Activated naive CD8-positive, alpha-beta T cell treated with anti-CD3 and anti-CD28 coated beads for 36 hours (primary cell): ENCODE measurements around the gene EXO5. TPM values are rescaled to one million over a fixed set of nuclear protein-coding genes. Genes with fewer than 3 reads are reported as not detected.
A peak's percentile ranks its signal among the peaks of the same experiment; 100 is the strongest.
"Not testable (repeated sequence)": the region's sequence is repeated elsewhere in the genome, so short reads cannot be mapped to it uniquely, and the experiment has no call there.

ENCODE experiments used
- DNase-seq: peaks from one replicate; pipeline ENCODE4 v3.0.0; 2021
- H3K27ac Mint-ChIP-seq: one replicate; pipeline ENCODE4 v1.8.0; 2022; ENCODE audit warnings: mild to moderate bottlenecking, moderate library complexity, mixed read lengths
- H3K27me3 Mint-ChIP-seq: one replicate; pipeline ENCODE4 v1.8.0; 2022; ENCODE audit warnings: mild to moderate bottlenecking, mixed read lengths
- H3K36me3 Mint-ChIP-seq: one replicate; pipeline ENCODE4 v1.8.0; 2021; ENCODE audit warnings: mild to moderate bottlenecking, mixed read lengths
- H3K4me1 Mint-ChIP-seq: one replicate; pipeline ENCODE4 v1.8.0; 2021; ENCODE audit warnings: mixed read lengths
- H3K4me3 Mint-ChIP-seq: one replicate; pipeline ENCODE4 v1.8.0; 2022; ENCODE audit warnings: mild to moderate bottlenecking, moderate library complexity, mixed read lengths
- H3K9me3 Mint-ChIP-seq: one replicate; pipeline ENCODE4 v1.8.0; 2022; ENCODE audit warnings: mixed read lengths
- total RNA-seq, 2 experiments: library from RNA; stranded (reverse); gene quantifications; one replicate each; pipeline ENCODE4 v1.2.3, GENCODE V29; 2021

Gene EXO5
- total RNA-seq, 2 experiments from 2014 or later = 14.7 to 15.6 TPM

GRCh38 chr1:40532062-40532389 lies 23.5 kb downstream of the EXO5 start:
- Mint-ChIP-seq H3K27ac (peak overlapping the region; percentile 93), H3K36me3 (peaks cover 20% of the 10 kb centered on the region), H3K27me3 (peaks cover 7% of the 10 kb centered on the region), H3K4me3 (peak overlapping the region; percentile 99), H3K4me1 (peaks cover 17% of the 10 kb centered on the region), H3K9me3 (peaks cover 8% of the 10 kb centered on the region)
- no peak for DNase-seq

- Mint-ChIP-seq H3K4me1 (peaks cover 17% of the 10 kb centered on the region), H3K27ac (no peak overlapping the region), H3K36me3 (peaks cover 24% of the 10 kb centered on the region), H3K27me3 (no peaks in the 10 kb centered on the region), H3K4me3 (peak overlapping the region; percentile 99), H3K9me3 (peaks cover 5% of the 10 kb centered on the region)
- peak; percentile 15 for DNase-seq
These were observed 24.4 kb downstream of the EXO5 start for GRCh38 chr1:40532844-40533424.

- H3K27ac Mint-ChIP-seq = no peak overlapping the region
- peaks cover 17% of the 10 kb centered on the region for H3K4me1 Mint-ChIP-seq
- no peak overlapping the region for H3K4me3 Mint-ChIP-seq
- peaks cover 5% of the 10 kb centered on the region for H3K9me3 Mint-ChIP-seq
- no peak for DNase-seq
- H3K27me3 Mint-ChIP-seq = no peaks in the 10 kb centered on the region
- H3K36me3 Mint-ChIP-seq = peaks cover 27% of the 10 kb centered on the region
These were observed 26.0 kb downstream of the EXO5 start for GRCh38 chr1:40534589-40534988.

- no peak overlapping the region for H3K4me3 Mint-ChIP-seq
- peaks cover 30% of the 10 kb centered on the region for H3K36me3 Mint-ChIP-seq
- no peak for DNase-seq
- H3K27me3 Mint-ChIP-seq = no peaks in the 10 kb centered on the region
- H3K9me3 Mint-ChIP-seq = peaks cover 5% of the 10 kb centered on the region
- H3K27ac Mint-ChIP-seq = no peak overlapping the region
- peaks cover 17% of the 10 kb centered on the region for H3K4me1 Mint-ChIP-seq
These were observed 27.2 kb downstream of the EXO5 start for GRCh38 chr1:40535732-40536131.

- no peaks in the 10 kb centered on the region for H3K4me1 Mint-ChIP-seq
- H3K27me3 Mint-ChIP-seq = no peaks in the 10 kb centered on the region
- no peak for DNase-seq
- H3K9me3 Mint-ChIP-seq = no peaks in the 10 kb centered on the region
- no peak overlapping the region for H3K27ac Mint-ChIP-seq
- H3K36me3 Mint-ChIP-seq = peaks cover 49% of the 10 kb centered on the region
- H3K4me3 Mint-ChIP-seq = no peak overlapping the region
These were observed 30.8 kb downstream of the EXO5 start for GRCh38 chr1:40539338-40539737.

GRCh38 chr1:40546957-40547356 lies 38.4 kb downstream of the EXO5 start:
- H3K9me3 Mint-ChIP-seq = peaks cover 29% of the 10 kb centered on the region
- no peak overlapping the region for H3K27ac Mint-ChIP-seq
- H3K4me1 Mint-ChIP-seq = no peaks in the 10 kb centered on the region
- no peaks in the 10 kb centered on the region for H3K27me3 Mint-ChIP-seq
- H3K36me3 Mint-ChIP-seq = peaks cover 54% of the 10 kb centered on the region
- H3K4me3 Mint-ChIP-seq = no peak overlapping the region
- no peak for DNase-seq

GRCh38 chr1:40553017-40553416 lies 44.5 kb downstream of the EXO5 start:
- no peak for DNase-seq
- peaks cover 7% of the 10 kb centered on the region for H3K36me3 Mint-ChIP-seq
- no peaks in the 10 kb centered on the region for H3K27me3 Mint-ChIP-seq
- H3K27ac Mint-ChIP-seq = no peak overlapping the region
- no peak overlapping the region for H3K4me3 Mint-ChIP-seq
- peaks cover 11% of the 10 kb centered on the region for H3K9me3 Mint-ChIP-seq
- no peaks in the 10 kb centered on the region for H3K4me1 Mint-ChIP-seq

GRCh38 chr1:40554807-40555206 lies 46.2 kb downstream of the EXO5 start:
- H3K4me3 Mint-ChIP-seq, H3K27me3 Mint-ChIP-seq, H3K36me3 Mint-ChIP-seq, DNase-seq, H3K9me3 Mint-ChIP-seq, H3K4me1 Mint-ChIP-seq, H3K27ac Mint-ChIP-seq: not testable (repeated sequence)

GRCh38 chr1:40556121-40556520 lies 47.6 kb downstream of the EXO5 start:
- Mint-ChIP-seq H3K27me3 (no peaks in the 10 kb centered on the region), H3K36me3 (no peaks in the 10 kb centered on the region)

GRCh38 chr1:40558241-40558640 lies 49.7 kb downstream of the EXO5 start:
- not testable (repeated sequence) for H3K36me3 Mint-ChIP-seq, H3K27ac Mint-ChIP-seq, H3K27me3 Mint-ChIP-seq, H3K4me1 Mint-ChIP-seq, DNase-seq, H3K4me3 Mint-ChIP-seq, H3K9me3 Mint-ChIP-seq

More at GRCh38 chr1:40556121-40556520, 47.6 kb downstream of the EXO5 start:
- H3K9me3 Mint-ChIP-seq = no peaks in the 10 kb centered on the region
- no peak for DNase-seq
- no peak overlapping the region for H3K27ac Mint-ChIP-seq
- no peaks in the 10 kb centered on the region for H3K4me1 Mint-ChIP-seq
- no peak overlapping the region for H3K4me3 Mint-ChIP-seq

- Mint-ChIP-seq H3K4me3 (no peak overlapping the region), H3K9me3 (peaks cover 1% of the 10 kb centered on the region), H3K36me3 (no peaks in the 10 kb centered on the region), H3K27ac (no peak overlapping the region), H3K4me1 (no peaks in the 10 kb centered on the region), H3K27me3 (peaks cover 4% of the 10 kb centered on the region)
- DNase-seq = no peak
These were observed 53.6 kb downstream of the EXO5 start for GRCh38 chr1:40562185-40562584.

GRCh38 chr1:40563266-40563665 lies 54.7 kb downstream of the EXO5 start:
- Mint-ChIP-seq H3K27ac (no peak overlapping the region), H3K4me3 (no peak overlapping the region), H3K4me1 (no peaks in the 10 kb centered on the region), H3K36me3 (no peaks in the 10 kb centered on the region), H3K27me3 (peaks cover 4% of the 10 kb centered on the region), H3K9me3 (peaks cover 1% of the 10 kb centered on the region)
- DNase-seq = no peak

GRCh38 chr1:40564506-40564905 lies 55.9 kb downstream of the EXO5 start:
- H3K27ac Mint-ChIP-seq = no peak overlapping the region
- H3K27me3 Mint-ChIP-seq = peaks cover 4% of the 10 kb centered on the region
- H3K36me3 Mint-ChIP-seq = no peaks in the 10 kb centered on the region
- peaks cover 1% of the 10 kb centered on the region for H3K9me3 Mint-ChIP-seq
- no peak overlapping the region for H3K4me3 Mint-ChIP-seq
- DNase-seq = no peak
- H3K4me1 Mint-ChIP-seq = no peaks in the 10 kb centered on the region

GRCh38 chr1:40564913-40565312 lies 56.3 kb downstream of the EXO5 start:
- Mint-ChIP-seq H3K27ac (no peak overlapping the region), H3K4me1 (no peaks in the 10 kb centered on the region), H3K36me3 (no peaks in the 10 kb centered on the region), H3K9me3 (peaks cover 1% of the 10 kb centered on the region), H3K4me3 (no peak overlapping the region), H3K27me3 (peaks cover 4% of the 10 kb centered on the region)
- DNase-seq = no peak
